A673 (cell line): Measurements from ENCODE around the gene SARNP. TPM values are rescaled to one million over a fixed set of nuclear protein-coding genes. Genes with fewer than 3 reads are reported as not detected.

ENCODE experiments used
- BruUV-seq: library from RNA; stranded (reverse); fragments of 400-500 nt; replicated peaks from 2 replicates; lab custom pipeline; 2021; lab: Mats Ljungman, UMichigan
- CTCF ChIA-PET: fragments of 300-600 bp; sonication (Branson Sonifier 250); formaldehyde crosslinking; loops from one replicate; lab custom pipeline; 2022; ENCODE audit warnings: antibody characterized with exemption; lab: Charles Lee
- POLR2A ChIA-PET: fragments of 300-600 bp; sonication (Branson Sonifier 250); formaldehyde crosslinking; loops from one replicate; lab custom pipeline; 2022; ENCODE audit warnings: antibody characterized with exemption; ENCODE audit not compliant: low non-redundant PET; lab: Charles Lee
- DNase-seq: peaks from one replicate; pipeline ENCODE4 v3.0.0-alpha.2; 2015; ENCODE audit warnings: low spot score
- H3K27ac ChIP-seq: fragments of 200-600 bp; sonication (generic); 2 replicates; pipeline ENCODE4 v1.5.1; 2016; ENCODE audit warnings: mixed run types, low read depth, mild to moderate bottlenecking, mixed read lengths, antibody characterized with exemption, low read length; ENCODE audit not compliant: poor library complexity, severe bottlenecking
- H3K27me3 ChIP-seq: fragments of 200-600 bp; sonication (generic); replicated peaks from 2 replicates; pipeline ENCODE4 v1.6.1; 2017; ENCODE audit warnings: mixed run types, low read depth, mild to moderate bottlenecking, mixed read lengths, antibody characterized with exemption, low read length; ENCODE audit not compliant: insufficient read depth, poor library complexity
- H3K36me3 ChIP-seq: fragments of 200-600 bp; sonication (generic); 2 replicates; pipeline ENCODE4 v1.6.1; 2016; ENCODE audit warnings: mixed run types, mild to moderate bottlenecking, mixed read lengths, antibody characterized with exemption, low read length; ENCODE audit not compliant: insufficient read depth, poor library complexity, severe bottlenecking
- H3K4me1 ChIP-seq: fragments of 200-600 bp; sonication (generic); 2 replicates; pipeline ENCODE4 v1.6.1; 2017; ENCODE audit warnings: mixed run types, mild to moderate bottlenecking, mixed read lengths, antibody characterized with exemption, low read length; ENCODE audit not compliant: insufficient read depth, poor library complexity, severe bottlenecking
- H3K4me3 ChIP-seq: fragments of 200-600 bp; sonication (generic); 2 replicates; pipeline ENCODE4 v1.5.1; 2016; ENCODE audit warnings: low read depth, mixed run types, mild to moderate bottlenecking, mixed read lengths, low read length; ENCODE audit not compliant: poor library complexity, severe bottlenecking
- H3K9me3 ChIP-seq: fragments of 200-600 bp; sonication (generic); 2 replicates; pipeline ENCODE4 v1.6.1; 2016; ENCODE audit warnings: mixed run types, low read depth, mild to moderate bottlenecking, mixed read lengths, antibody characterized with exemption, low read length; ENCODE audit not compliant: poor library complexity, severe bottlenecking
- EZH2 ChIP-seq: fragments of 200-600 bp; sonication (generic); IDR thresholded peaks from 2 replicates; pipeline ENCODE4 v1.6.1; 2017; ENCODE audit warnings: borderline replicate concordance, low read depth, mild to moderate bottlenecking, mixed read lengths, antibody characterized with exemption, low read length; ENCODE audit not compliant: poor library complexity, severe bottlenecking
- intact Hi-C: fragments of 100-400 bp; cut with micrococcal nuclease; formaldehyde crosslinking; loops from one replicate; pipeline ENCODE4 v1.10.0; 2022; ENCODE audit not compliant: unreplicated experiment
- total RNA-seq: library from RNA; stranded (reverse); gene quantifications from 2 replicates; pipeline ENCODE4 v1.2.3, GENCODE V29; 2021
- TF ChIP-seq, protein P1 (sequence below): fragments of 300-800, 200-600 bp; sonication (generic); conservative IDR thresholded peaks from 2 replicates; pipeline ENCODE4 v1.5.1; 2017; ENCODE audit warnings: low read depth, mild to moderate bottlenecking, antibody characterized with exemption, low read length, moderate library complexity, mixed read lengths

Gene SARNP
- total RNA-seq, 1 experiment from 2014 or later = 104 TPM

GRCh38 chr12:55809274-55809673 lies 8.2 kb downstream of the SARNP start:
- no peaks in the 10 kb centered on the region for H3K27me3 ChIP-seq
- CTCF ChIA-PET = no interaction called here
- no peak overlapping the region for H3K27ac ChIP-seq
- intact Hi-C loops = no loop called here
- BruUV-seq = no TSS peak
- no peak for TF ChIP-seq EZH2
- TF ChIP-seq, protein P1, sequence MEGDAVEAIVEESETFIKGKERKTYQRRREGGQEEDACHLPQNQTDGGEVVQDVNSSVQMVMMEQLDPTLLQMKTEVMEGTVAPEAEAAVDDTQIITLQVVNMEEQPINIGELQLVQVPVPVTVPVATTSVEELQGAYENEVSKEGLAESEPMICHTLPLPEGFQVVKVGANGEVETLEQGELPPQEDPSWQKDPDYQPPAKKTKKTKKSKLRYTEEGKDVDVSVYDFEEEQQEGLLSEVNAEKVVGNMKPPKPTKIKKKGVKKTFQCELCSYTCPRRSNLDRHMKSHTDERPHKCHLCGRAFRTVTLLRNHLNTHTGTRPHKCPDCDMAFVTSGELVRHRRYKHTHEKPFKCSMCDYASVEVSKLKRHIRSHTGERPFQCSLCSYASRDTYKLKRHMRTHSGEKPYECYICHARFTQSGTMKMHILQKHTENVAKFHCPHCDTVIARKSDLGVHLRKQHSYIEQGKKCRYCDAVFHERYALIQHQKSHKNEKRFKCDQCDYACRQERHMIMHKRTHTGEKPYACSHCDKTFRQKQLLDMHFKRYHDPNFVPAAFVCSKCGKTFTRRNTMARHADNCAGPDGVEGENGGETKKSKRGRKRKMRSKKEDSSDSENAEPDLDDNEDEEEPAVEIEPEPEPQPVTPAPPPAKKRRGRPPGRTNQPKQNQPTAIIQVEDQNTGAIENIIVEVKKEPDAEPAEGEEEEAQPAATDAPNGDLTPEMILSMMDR = no peak
- POLR2A ChIA-PET = no interaction called here
- no peaks in the 10 kb centered on the region for H3K9me3 ChIP-seq
- H3K4me3 ChIP-seq = no peak overlapping the region
- no peak for DNase-seq
- peaks cover 31% of the 10 kb centered on the region for H3K36me3 ChIP-seq
- H3K4me1 ChIP-seq = no peaks in the 10 kb centered on the region

- no peaks in the 10 kb centered on the region for H3K27me3 ChIP-seq
- POLR2A ChIA-PET = no interaction called here
- no peak overlapping the region for H3K4me3 ChIP-seq
- no peaks in the 10 kb centered on the region for H3K9me3 ChIP-seq
- no TSS peak for BruUV-seq
- intact Hi-C loops = no loop called here
- DNase-seq = no peak
- no peak overlapping the region for H3K27ac ChIP-seq
- peaks cover 46% of the 10 kb centered on the region for H3K36me3 ChIP-seq
- no peak for TF ChIP-seq EZH2
- TF ChIP-seq, protein P1 = no peak
- CTCF ChIA-PET = no interaction called here
- no peaks in the 10 kb centered on the region for H3K4me1 ChIP-seq
These were observed 10.5 kb downstream of the SARNP start for GRCh38 chr12:55806982-55807381.

DNA sequence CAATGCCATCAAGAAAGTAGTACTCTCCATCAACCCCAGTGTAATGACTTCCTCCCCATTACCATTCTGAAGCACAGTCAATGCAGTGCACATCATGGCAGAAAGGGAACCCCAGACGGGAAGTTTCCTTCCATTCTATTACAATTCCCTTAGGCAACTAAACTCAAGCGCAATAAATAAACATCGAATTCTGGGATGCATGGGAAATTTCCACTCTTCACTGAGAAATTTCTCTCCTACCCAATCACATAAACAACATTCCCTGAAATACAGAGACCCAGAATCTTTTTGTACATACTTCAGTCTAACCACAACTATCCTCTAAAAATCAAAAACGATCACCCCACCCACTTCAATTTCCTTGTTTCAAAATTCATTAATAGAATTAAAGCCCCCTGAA lies 20.0 kb downstream of the SARNP start:
- Histone ChIP-seq H3K27me3 (no peaks in the 10 kb centered on the region), H3K4me3 (no peak overlapping the region), H3K4me1 (peaks cover 3% of the 10 kb centered on the region), H3K27ac (no peak overlapping the region), H3K9me3 (no peaks in the 10 kb centered on the region), H3K36me3 (peaks cover 83% of the 10 kb centered on the region)
- BruUV-seq = no TSS peak
- intact Hi-C loops = loop anchor here (2.0 kb wide), 1 partner anchor 59 kb away; no protein-coding TSS in a partner anchor
- POLR2A ChIA-PET = no interaction called here
- no peak for DNase-seq
- CTCF ChIA-PET = interaction anchor here (0.5 to 2.2 kb wide), 2 partner anchors 59 to 130 kb away, joined by 7 to 17 read pairs; no protein-coding TSS in a partner anchor
- TF ChIP-seq, protein P1 = no peak
- TF ChIP-seq EZH2 = no peak
